Motor neuron (in vitro differentiated cells): Measurements from ENCODE around the gene INSL3. TPM values are rescaled to one million over a fixed set of nuclear protein-coding genes. Genes with fewer than 3 reads are reported as not detected.
"Not testable (repeated sequence)": the region's sequence is repeated elsewhere in the genome, so short reads cannot be mapped to it uniquely, and the experiment has no call there.

Experiments used
- ATAC-seq, 8 experiments: fragments of 200-7000 bp; cut with Tn5 transposase; replicated peaks in 6 of 8; 2 replicates each; pipeline ENCODE4 v1.8.0; 2021; ENCODE audit warnings: mild to moderate bottlenecking in 8 of 8, moderate library complexity in 8 of 8
- H3K27ac ChIP-seq, 2 donors: fragments of 250-450 bp; sonication (Bioruptor Pico); 2 replicates each; pipeline ENCODE4 v1.9.0; 2021; ENCODE audit warnings: antibody characterized with exemption in 2 of 2, mild to moderate bottlenecking in 2 of 2, moderate library complexity in 1 of 2
- H3K4me1 ChIP-seq, 2 donors: fragments of 250-450 bp; sonication (Bioruptor Pico); replicated peaks in 1 of 2; 2 replicates each; pipeline ENCODE4 v1.6.1; 2021; ENCODE audit warnings: antibody characterized with exemption in 2 of 2, mild to moderate bottlenecking in 2 of 2, moderate library complexity in 1 of 2
- H3K4me3 ChIP-seq, 5 donors: fragments of 250-450 bp; sonication (Bioruptor Pico); 2 replicates each; pipeline ENCODE4 v1.9.0; 2021; ENCODE audit warnings: antibody characterized with exemption in 5 of 5, mild to moderate bottlenecking in 5 of 5, moderate library complexity in 4 of 5
- WGBS, 10 experiments: fragments of 450-650 bp; shearing (Covaris generic); methylation state at CpG; one replicate each; pipeline ENCODE4 v1.0.0; 2022; 5-methylcytosine and 5-hydroxymethylcytosine counted together
- in situ Hi-C, 9 experiments: fragments of 400-800 bp; cut with MboI; loops; one replicate each; pipeline ENCODE4 v1.15.0; 2021; ENCODE audit warnings: low sequenced_read_pairs in 9 of 9, low pct_unique_long_range_greater_than_20kb in 2 of 9; ENCODE audit not compliant: unreplicated experiment in 9 of 9
- total RNA-seq, 8 experiments: library from RNA; unstranded; fragments of 300-600 nt; gene quantifications; 2 replicates each; pipeline versions ENCODE4 v1.2.3 to v1.2.4, GENCODE V29; 2022

Gene INSL3
- total RNA-seq, 8 experiments from 2014 or later: 0.38 to 1.6 (median 0.55) TPM; not detected in 4

DNA sequence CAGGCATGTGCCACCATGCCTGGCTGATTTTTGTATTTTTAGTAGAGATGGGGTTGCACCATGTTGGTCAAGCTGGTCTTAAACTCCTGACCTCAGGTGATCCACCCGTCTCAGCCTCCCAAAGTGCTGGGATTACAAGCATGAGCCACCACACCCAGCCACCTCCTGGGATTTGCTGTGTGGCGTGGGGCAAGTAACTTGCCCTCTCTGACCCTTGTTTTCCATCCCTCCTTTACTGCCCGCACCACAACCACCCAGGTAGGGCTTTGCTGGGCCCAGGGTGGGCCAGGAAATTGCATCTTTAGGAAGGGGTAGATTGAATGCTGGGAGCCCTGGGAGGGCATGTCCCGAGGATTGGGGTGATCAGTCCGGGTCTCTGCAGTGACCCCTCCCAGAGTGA is 37.6 kb downstream of the INSL3 start:
- H3K4me1 ChIP-seq, ATAC-seq, H3K27ac ChIP-seq, in situ Hi-C loops, H3K4me3 ChIP-seq: not testable (repeated sequence)
- WGBS, 10 experiments: 100% methylated on average over 1 of the region's 5 CpGs; no CpG with 5 or more reads in 9 of the 10 experiments

DNA sequence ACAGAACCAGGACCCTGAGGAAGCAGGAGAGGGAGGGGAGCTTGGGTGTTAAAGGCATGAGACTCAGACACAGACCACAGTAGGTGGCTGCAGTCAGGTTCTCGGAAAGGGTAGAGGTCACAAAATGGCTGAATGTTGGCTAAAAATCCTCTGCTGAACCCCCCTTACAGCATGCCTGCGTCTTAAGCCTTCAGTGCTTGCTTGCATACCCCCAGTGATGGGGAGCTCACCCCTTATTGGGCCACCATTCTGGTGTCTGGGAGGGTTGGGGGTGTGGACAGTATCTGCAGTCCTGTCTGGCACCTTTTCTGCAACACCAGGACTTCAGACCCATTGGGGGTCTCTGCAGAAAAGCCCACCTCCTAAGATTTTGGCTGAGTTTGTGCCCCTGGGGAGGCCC is 40.5 kb downstream of the INSL3 start:
- ATAC-seq: no peak
- WGBS, 10 experiments: 100% methylated on average over 1 to 2 of the region's 2 CpGs; no CpG with 5 or more reads in 8 of the 10 experiments
- H3K4me3 ChIP-seq: no peak overlapping the region
- no peak overlapping the region for H3K27ac ChIP-seq
- in situ Hi-C loops: no loop called here
- peaks cover 11 to 13% of the 10 kb centered on the region in 2 donors for H3K4me1 ChIP-seq

DNA sequence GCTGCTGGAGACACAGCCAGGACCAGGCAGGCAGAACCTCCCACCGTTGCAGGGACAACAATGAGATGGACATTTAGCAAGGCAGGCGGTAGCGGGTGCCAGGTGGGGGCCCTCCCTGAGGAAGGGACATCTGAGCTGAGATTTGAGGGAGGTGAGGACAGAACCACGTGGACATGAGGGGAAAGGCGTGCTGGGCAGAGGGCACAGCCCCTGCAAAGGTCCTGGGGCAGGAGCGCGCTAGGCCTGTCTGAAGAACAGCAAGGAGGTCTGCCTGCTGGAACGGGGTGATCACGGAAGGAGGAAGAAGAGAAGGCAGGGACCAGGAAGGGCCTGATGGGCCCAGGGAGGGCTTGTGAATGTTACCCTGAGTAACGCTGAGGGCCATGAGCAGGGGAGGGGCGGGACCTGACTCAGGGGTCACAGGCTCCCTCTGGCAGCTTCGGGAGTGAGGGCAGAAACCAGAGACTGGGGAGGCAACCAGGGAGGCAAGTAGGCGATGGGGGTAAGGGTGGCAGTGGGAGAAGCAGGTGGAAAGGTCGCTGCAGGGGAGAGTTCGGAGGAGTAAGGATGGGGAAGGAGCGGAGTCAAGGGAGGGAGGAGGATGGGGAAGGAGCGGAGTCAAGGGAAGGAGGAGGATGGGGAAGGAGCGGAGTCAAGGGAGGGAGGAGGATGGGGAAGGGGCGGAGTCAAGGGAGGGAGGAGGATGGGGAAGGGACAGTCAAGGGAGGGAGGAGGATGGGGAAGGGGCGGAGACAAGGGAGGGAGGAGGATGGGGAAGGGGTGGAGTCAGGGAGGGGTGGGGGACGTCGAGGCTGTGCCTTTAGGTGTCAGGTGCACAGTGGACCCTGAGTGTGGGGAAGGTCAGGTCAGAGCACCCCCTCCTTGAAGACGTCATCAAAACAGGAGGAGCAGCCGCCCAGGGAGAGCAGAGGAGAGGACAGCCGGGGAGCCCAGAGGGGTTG is 42.1 kb downstream of the INSL3 start:
- peak overlapping the region; percentile 26 to 77 for H3K27ac ChIP-seq
- peak; percentile 5 to 54 (median 39) for ATAC-seq
- peaks cover 11 to 13% of the 10 kb centered on the region in 2 donors for H3K4me1 ChIP-seq
- peak overlapping the region in 1 of 5 donors; percentile 19 for H3K4me3 ChIP-seq
- in situ Hi-C loops: loop anchor here in 1 of 9 experiments (10.0 kb wide), 2 partner anchors 74 to 76 kb away; partner anchors contain the start of gene RPL18A
- 16 to 83% (median 46%) methylated on average over 1 to 5 of the region's 25 CpGs; no CpG with 5 or more reads in 6 of the 10 experiments for WGBS, 10 experiments

DNA sequence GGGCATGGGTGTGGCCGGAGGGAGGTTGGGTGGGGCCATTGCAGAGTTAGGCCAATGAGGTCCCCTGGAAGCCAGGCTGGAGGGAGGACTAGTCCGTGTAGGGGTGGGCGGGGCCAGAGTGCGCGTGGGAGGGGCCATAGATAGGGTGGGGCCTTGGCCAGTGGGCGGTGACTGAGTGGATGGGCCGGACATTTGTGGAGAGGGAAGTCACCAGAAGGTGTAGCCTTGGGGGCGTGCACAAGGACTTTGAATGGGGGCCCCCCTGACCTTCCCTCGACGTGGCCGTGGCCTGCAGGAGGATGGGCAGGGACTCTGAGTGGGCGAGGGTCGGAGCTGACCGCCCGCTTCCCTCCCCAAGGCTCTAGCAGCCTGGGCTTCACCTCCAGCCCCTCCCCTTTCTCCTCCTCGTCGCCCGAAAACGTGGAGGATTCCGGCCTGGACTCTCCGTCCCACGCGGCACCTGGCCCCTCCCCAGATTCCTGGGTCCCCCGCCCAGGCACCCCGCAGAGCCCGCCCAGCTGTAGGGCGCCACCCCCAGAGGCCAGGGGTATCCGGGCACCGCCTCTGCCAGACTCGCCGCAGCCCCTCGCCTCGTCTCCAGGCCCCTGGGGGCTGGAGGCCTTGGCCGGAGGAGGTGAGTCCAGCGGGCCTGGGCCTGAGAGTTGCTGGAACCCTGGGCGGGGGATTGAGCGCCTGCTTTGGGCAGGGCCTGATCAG is 42.9 kb downstream of the INSL3 start:
- WGBS, 10 experiments: 20% methylated on average over 1 of the region's 37 CpGs; no CpG with 5 or more reads in 9 of the 10 experiments
- H3K4me3 ChIP-seq: peak overlapping the region in 2 of 5 donors; percentile 8 to 19
- peaks cover 11 to 13% of the 10 kb centered on the region in 2 donors for H3K4me1 ChIP-seq
- peak overlapping the region; percentile 26 to 77 for H3K27ac ChIP-seq
- ATAC-seq: peak; percentile 40 to 87 (median 68)
- in situ Hi-C loops: loop anchor here in 1 of 9 experiments (10.0 kb wide), 2 partner anchors 74 to 76 kb away; partner anchors contain the start of gene RPL18A

DNA sequence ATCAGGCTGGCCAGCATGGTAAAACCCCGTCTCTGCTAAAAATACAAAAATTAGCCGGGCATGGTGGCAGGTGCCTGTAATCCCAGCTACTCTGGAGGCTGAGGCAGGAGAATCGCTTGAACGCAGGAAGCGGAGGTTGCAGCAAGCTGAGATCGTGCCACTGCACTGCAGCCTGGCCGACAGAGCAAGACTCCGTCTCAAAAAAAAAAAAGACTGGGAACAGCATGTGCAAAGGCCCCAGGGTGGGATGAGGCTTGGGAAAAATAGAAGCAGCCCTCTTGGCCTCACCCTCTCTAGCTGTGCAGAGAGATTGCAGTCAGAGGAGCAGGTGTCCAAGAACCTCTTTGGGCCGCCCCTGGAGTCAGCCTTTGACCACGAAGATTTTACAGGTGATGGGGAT is 43.5 kb downstream of the INSL3 start:
- not testable (repeated sequence) for H3K27ac ChIP-seq, ATAC-seq, H3K4me3 ChIP-seq
- peaks cover 11 to 13% of the 10 kb centered on the region in 2 donors for H3K4me1 ChIP-seq
- in situ Hi-C loops: loop anchor here in 1 of 9 experiments (10.0 kb wide), 2 partner anchors 73 to 77 kb away; partner anchors contain the start of gene RPL18A
- 0 to 100% (median 82%) methylated on average over 1 to 7 of the region's 10 CpGs; no CpG with 5 or more reads in 4 of the 10 experiments for WGBS, 10 experiments

DNA sequence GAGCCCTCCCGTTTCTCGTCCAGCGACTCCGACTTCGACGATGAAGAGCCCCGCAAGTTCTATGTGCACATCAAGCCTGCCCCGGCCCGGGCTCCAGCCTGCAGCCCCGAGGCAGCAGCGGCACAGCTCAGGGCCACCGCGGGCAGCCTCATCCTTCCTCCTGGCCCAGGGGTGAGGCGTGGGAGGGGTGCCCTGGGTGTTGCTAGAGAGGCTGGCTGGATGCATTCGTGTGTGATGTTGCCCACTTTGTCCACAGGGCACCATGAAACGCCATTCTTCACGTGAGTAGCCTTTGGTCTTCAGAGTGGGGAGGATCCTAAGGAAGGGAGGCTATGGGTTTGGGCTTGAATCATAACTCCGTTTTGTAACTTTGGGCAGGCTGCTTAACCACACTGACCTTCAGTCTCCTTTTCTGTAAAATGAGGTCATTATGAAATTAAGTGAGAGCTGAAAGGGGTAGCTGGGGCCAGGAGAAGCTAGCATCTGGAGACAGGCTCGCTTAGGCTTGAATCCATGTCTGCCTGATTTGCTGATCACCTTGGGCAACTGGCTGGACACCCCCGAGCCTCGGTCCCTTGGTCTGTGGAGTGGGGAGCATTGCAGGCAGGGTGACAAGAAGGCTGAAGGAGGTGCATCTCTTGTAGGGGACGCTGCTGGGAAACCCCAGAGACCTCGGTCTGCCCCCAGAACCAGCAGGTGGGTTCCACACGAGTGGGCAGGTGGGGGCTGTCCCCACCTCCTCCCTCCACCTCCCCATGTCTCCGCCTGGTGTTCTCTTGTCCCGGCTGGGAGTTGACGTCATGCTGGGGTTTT is 45.1 kb downstream of the INSL3 start:
- no peak for ATAC-seq
- in situ Hi-C loops: loop anchor here in 1 of 9 experiments (10.0 kb wide), 2 partner anchors 71 to 79 kb away; partner anchors contain the start of gene RPL18A
- no peak overlapping the region for H3K27ac ChIP-seq
- peaks cover 11 to 13% of the 10 kb centered on the region in 2 donors for H3K4me1 ChIP-seq
- 33 to 94% (median 80%) methylated on average over 1 to 13 of the region's 27 CpGs; no CpG with 5 or more reads in 3 of the 10 experiments for WGBS, 10 experiments
- no peak overlapping the region for H3K4me3 ChIP-seq

DNA sequence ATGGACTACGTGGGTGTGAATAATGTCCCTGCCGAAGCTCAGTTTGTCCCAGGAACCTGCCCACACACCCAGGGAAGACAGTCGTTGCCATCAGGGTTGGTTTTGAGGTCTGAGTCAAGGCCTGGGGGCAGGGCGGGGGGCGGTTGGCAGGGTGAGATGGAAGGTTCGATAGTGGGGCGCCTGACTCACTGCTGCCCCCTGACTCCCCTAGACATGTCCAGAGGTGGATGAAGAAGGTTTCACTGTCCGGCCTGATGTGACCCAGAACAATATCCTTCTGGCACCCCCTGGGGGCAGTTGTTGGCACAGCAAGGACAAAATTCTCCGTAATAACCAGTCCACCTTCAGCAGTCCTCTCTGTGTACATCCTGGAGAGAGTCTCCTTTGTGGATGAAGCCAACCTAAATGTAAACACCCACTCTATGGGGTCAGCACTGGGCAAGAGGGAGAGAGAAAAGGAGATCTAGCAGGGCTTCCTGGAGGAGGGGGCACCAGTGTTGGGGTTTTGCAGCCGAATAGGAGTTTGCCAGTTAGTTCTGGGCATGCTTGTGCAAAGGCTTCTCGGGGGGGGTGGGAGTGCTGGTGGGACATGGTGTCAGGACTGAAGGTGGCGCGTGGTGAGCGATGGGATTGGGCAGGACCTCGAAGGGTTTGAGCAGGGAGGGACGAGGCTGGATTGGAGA is 45.9 kb downstream of the INSL3 start:
- H3K27ac ChIP-seq: no peak overlapping the region
- in situ Hi-C loops: loop anchor here in 1 of 9 experiments (10.0 kb wide), 2 partner anchors 71 to 79 kb away; partner anchors contain the start of gene RPL18A
- ATAC-seq: peak in 5 of 8 experiments; percentile 4 to 49 (median 29)
- H3K4me3 ChIP-seq: no peak overlapping the region
- H3K4me1 ChIP-seq: peaks cover 11 to 13% of the 10 kb centered on the region in 2 donors
- WGBS, 10 experiments: 33 to 83% (median 73%) methylated on average over 1 to 3 of the region's 16 CpGs; no CpG with 5 or more reads in 5 of the 10 experiments

DNA sequence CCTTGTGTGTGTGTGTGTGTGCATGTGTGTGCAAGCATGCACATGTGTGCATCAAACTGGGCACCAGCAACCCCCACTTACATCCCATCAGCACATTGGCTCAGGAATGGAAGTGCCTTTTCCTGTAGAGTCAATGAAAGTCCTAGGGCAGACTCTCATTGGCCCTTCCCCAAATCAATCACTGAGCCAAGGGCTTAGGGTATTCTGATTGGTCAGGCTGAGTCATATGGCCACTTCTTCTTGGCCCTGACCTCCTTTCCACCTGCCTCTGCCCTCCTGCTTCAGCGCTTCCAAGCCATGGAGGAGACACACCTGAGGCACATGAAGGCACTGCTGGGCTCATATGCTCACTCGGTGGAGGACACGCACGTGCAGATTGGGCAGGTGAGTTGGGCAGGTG is 49.1 kb downstream of the INSL3 start:
- in situ Hi-C loops: loop anchor here in 1 of 9 experiments (10.0 kb wide), 2 partner anchors 67 to 83 kb away; partner anchors contain the start of gene RPL18A
- ATAC-seq: peak in 1 of 8 experiments; percentile 36
- H3K4me1 ChIP-seq: no peaks in the 10 kb centered on the region
- WGBS, 10 experiments: 78 to 96% methylated on average over 4 of the region's 4 CpGs; no CpG with 5 or more reads in 8 of the 10 experiments
- H3K27ac ChIP-seq: no peak overlapping the region
- no peak overlapping the region for H3K4me3 ChIP-seq

DNA sequence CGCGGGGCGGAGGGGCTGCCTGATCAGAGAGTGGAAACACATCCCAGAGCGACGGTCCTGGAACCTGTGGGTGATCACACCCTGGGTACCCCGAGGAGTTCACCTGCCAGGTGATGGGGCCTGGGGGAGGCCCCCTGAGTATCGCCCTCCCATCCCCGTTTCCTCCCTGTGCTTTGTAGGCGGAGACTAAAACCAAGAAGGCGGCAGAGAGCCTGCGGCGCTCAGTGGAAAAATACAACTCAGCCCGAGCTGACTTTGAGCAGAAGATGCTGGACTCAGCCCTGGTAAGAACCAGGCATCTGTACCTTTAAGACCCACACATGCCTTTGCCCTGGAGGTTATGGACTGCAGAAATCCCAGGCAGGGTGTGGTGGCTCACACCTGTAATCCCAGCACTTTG is 50.7 kb downstream of the INSL3 start:
- no peak for ATAC-seq
- no peak overlapping the region for H3K27ac ChIP-seq
- H3K4me1 ChIP-seq: no peaks in the 10 kb centered on the region
- no peak overlapping the region for H3K4me3 ChIP-seq
- WGBS, 10 experiments: 96 to 100% (median 100%) methylated on average over 1 to 7 of the region's 13 CpGs; no CpG with 5 or more reads in 7 of the 10 experiments
- in situ Hi-C loops: loop anchor here in 1 of 9 experiments (10.0 kb wide), 2 partner anchors 66 to 84 kb away; partner anchors contain the start of gene RPL18A

DNA sequence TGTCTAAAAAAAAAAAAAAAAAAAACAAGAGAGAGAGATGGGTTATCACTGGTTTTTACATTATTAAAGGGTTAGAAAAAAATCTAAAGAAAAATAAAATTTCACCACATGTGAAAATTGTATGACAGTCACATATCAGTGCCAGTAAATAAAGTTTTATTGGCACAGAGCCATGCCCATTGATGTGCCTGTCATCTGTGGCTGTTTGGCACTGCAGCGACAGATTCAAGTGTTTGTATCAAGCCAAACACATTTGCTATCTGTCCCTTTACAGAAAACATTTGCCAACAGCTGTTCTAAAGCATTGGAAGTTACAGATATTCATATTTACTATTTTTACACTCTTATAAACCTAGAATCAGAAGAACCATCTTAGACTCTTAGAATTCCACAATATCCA is 53.8 kb downstream of the INSL3 start:
- Histone ChIP-seq H3K27ac (no peak overlapping the region), H3K4me3 (no peak overlapping the region), H3K4me1 (peaks cover 0 to 5% of the 10 kb centered on the region in 2 donors)
- WGBS, 10 experiments: 0 to 100% (median 80%) methylated on average over 1 of the region's 1 CpG; no CpG with 5 or more reads in 2 of the 10 experiments
- in situ Hi-C loops: no loop called here
- ATAC-seq: no peak

DNA sequence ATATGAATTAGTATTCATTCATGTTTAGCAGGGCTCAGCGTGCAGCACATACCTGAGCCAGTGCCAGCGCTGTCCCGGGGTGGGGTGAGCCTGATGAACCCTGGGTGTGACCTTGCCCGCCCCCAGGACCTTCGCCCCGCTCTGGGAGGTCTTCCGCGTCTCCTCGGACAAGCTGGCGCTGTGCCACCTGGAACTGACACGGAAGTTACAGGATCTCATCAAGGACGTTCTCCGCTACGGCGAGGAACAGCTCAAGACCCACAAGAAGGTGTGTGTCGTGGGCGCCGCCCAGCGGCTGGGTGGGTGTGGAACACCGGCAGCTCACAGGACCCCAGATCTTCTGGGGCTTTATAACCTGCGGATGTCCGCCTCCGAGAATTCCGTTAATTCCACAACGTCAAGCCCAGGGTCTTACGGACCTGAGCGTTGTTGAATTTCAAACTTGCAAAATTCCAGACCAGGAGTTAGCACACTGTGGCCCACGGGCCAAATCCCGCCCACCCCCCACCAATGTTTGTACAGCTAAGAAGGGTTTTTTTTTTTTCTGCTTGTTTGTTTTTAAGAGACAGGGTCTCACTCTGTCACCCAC is 54.7 kb downstream of the INSL3 start:
- H3K4me1 ChIP-seq: peaks cover 5 to 10% of the 10 kb centered on the region in 2 donors
- ATAC-seq: peak in 7 of 8 experiments; percentile 15 to 96 (median 34)
- 0 to 43% (median 17%) methylated on average over 1 to 26 of the region's 29 CpGs; no CpG with 5 or more reads in 4 of the 10 experiments for WGBS, 10 experiments
- in situ Hi-C loops: no loop called here
- no peak overlapping the region for H3K27ac ChIP-seq
- no peak overlapping the region for H3K4me3 ChIP-seq
